Fibroblast of lung (primary cell): ENCODE measurements around the gene DNAJA1. TPM values are rescaled to one million over a fixed set of nuclear protein-coding genes. Genes with fewer than 3 reads are reported as not detected.

ENCODE experiments used
- DNase-seq, 2 donors: peaks; one replicate each; pipeline versions ENCODE4 v3.0.0 to v3.0.0-alpha.2; 2010; ENCODE audit warnings: low read depth in 2 of 2
- H2AFZ ChIP-seq: 2 replicates; pipeline ENCODE4 v1.5.1; 2012; ENCODE audit warnings: low read length, control low read depth, inconsistent platforms
- H3K27ac ChIP-seq: 2 replicates; pipeline ENCODE4 v1.5.1; 2011; ENCODE audit warnings: low read length, control low read depth; ENCODE audit not compliant: insufficient read depth
- H3K27me3 ChIP-seq: 2 replicates; pipeline ENCODE4 v1.5.1; 2011; ENCODE audit warnings: mild to moderate bottlenecking, low read length; ENCODE audit not compliant: control insufficient read depth, insufficient read depth
- H3K36me3 ChIP-seq: 2 replicates; pipeline ENCODE4 v1.5.1; 2011; ENCODE audit warnings: low read length; ENCODE audit not compliant: control insufficient read depth, insufficient read depth
- H3K4me1 ChIP-seq: 2 replicates; pipeline ENCODE4 v1.5.1; 2011; ENCODE audit warnings: low read length; ENCODE audit not compliant: control insufficient read depth, insufficient read depth; ENCODE audit errors: extremely low read depth
- H3K4me2 ChIP-seq: 2 replicates; pipeline ENCODE4 v1.5.1; 2011; ENCODE audit warnings: low read length, control low read depth; ENCODE audit not compliant: insufficient read depth; ENCODE audit errors: extremely low read depth
- H3K4me3 ChIP-seq, 4 experiments: fragments of 200-600 bp in 1 of 4; sonication (generic) in 1 of 4; replicated peaks in 1 of 4; 2 replicates each; pipeline ENCODE4 v1.5.1; 2011 to 2016; ENCODE audit warnings: low read length in 4 of 4, low read depth in 3 of 4, mild to moderate bottlenecking in 3 of 4, control low read depth in 2 of 4, inconsistent platforms in 1 of 4, mixed read lengths in 1 of 4; ENCODE audit not compliant: insufficient read depth in 1 of 4; ENCODE audit errors: control extremely low read depth in 1 of 4
- H3K79me2 ChIP-seq: 2 replicates; pipeline ENCODE4 v1.5.1; 2012; ENCODE audit warnings: mild to moderate bottlenecking, low read length, inconsistent platforms; ENCODE audit not compliant: control insufficient read depth, insufficient read depth
- H3K9ac ChIP-seq: 2 replicates; pipeline ENCODE4 v1.5.1; 2011; ENCODE audit warnings: mild to moderate bottlenecking, low read length, control low read depth; ENCODE audit not compliant: insufficient read depth
- H3K9me3 ChIP-seq: 2 replicates; pipeline ENCODE4 v1.5.1; 2012; ENCODE audit warnings: low read depth, low read length; ENCODE audit not compliant: control insufficient read depth, insufficient read depth
- H4K20me1 ChIP-seq: 2 replicates; pipeline ENCODE4 v1.5.1; 2011; ENCODE audit warnings: low read length; ENCODE audit not compliant: control insufficient read depth, insufficient read depth; ENCODE audit errors: extremely low read depth
- CTCF ChIP-seq, 2 donors: IDR thresholded peaks in 1 of 2; conservative IDR thresholded peaks in 1 of 2; 1 replicate in 1 of 2; 2 replicates in 1 of 2; pipeline ENCODE4 v1.5.1; 2011 to 2012; ENCODE audit warnings: low read length in 2 of 2, control low read depth in 1 of 2, inconsistent platforms in 1 of 2, low read depth in 1 of 2, mild to moderate bottlenecking in 1 of 2
- EZH2 ChIP-seq: IDR thresholded peaks from 2 replicates; pipeline ENCODE4 v1.5.1; 2012; ENCODE audit warnings: low read length, control low read depth, mild to moderate bottlenecking; ENCODE audit errors: missing control alignments
- polyA minus RNA-seq: library from RNA; depleted of rRNA, polyadenylated mRNA; stranded (reverse); fragments of >200 nt; gene quantifications from 2 replicates; pipeline ENCODE4 v1.2.3, GENCODE V29; 2011; ENCODE audit warnings: low replicate concordance
- polyA plus RNA-seq, 2 donors: library from polyadenylated mRNA; depleted of rRNA in 1 of 2; stranded (reverse) in 1 of 2; unstranded in 1 of 2; fragments of >200 nt; gene quantifications; 2 replicates each; pipeline ENCODE4 v1.2.1, GENCODE V29; 2011 to 2012; ENCODE audit warnings: missing spikeins in 1 of 2
- total RNA-seq: library from RNA; depleted of rRNA; stranded (reverse); fragments of >200 nt; gene quantifications from 2 replicates; pipeline ENCODE4 v1.2.1, GENCODE V29; 2014

DNAJA1 gene
- total RNA-seq (116 and 134 TPM in 2 replicates), polyA plus RNA-seq (163 and 165 TPM in 2 replicates), polyA minus RNA-seq (15.9 and 49.6 TPM in 2 replicates)
- 128 and 145 TPM in 2 replicates for polyA plus RNA-seq (2012)

- no peaks in the 10 kb centered on the region for H3K36me3 ChIP-seq
- H3K9ac ChIP-seq, result peak within 1 kb of the TSS; percentile 98
- DNase-seq, result peak; percentile 88 to 93
- H4K20me1 ChIP-seq, result peaks cover 3% of the 10 kb centered on the region
- H2AFZ ChIP-seq, result peak within 1 kb of the TSS; percentile 73
- H3K4me2 ChIP-seq, result peak within 1 kb of the TSS; percentile 84
- no peaks in the 10 kb centered on the region for H3K9me3 ChIP-seq
- peak within 1 kb of the TSS; percentile 77 to 98 (median 84) for H3K4me3 ChIP-seq
- no peaks in the 10 kb centered on the region for H3K27me3 ChIP-seq
- H3K79me2 ChIP-seq, result peaks cover 74% of the 10 kb centered on the region
- H3K27ac ChIP-seq, result peak within 1 kb of the TSS; percentile 97
- no peak for TF ChIP-seq CTCF (conservative IDR thresholded peaks at IDR 0.05 in 1 of 2, IDR thresholded peaks at IDR 0.05 in 1 of 2; ENCODE audit: low read depth in 1 of 2, low read length in 2 of 2)
- no peak for TF ChIP-seq EZH2
- H3K4me1 ChIP-seq, result peaks cover 9% of the 10 kb centered on the region
Observed at GRCh38 chr9:33024966-33025571, at the start of gene DNAJA1. Gene DNAJA1 (plus strand): TSS chr9:33025273. CDS start chr9:33026485, 1,212 bp downstream.

- no peaks in the 10 kb centered on the region for H3K4me1 ChIP-seq
- H4K20me1 ChIP-seq, result no peaks in the 10 kb centered on the region
- no peak overlapping the region for H2AFZ ChIP-seq
- no peak overlapping the region for H3K4me2 ChIP-seq
- no peak for TF ChIP-seq EZH2
- TF ChIP-seq CTCF (conservative IDR thresholded peaks at IDR 0.05 in 1 of 2, IDR thresholded peaks at IDR 0.05 in 1 of 2; ENCODE audit: low read depth in 1 of 2, low read length in 2 of 2), result no peak
- no peaks in the 10 kb centered on the region for H3K79me2 ChIP-seq
- no peak for DNase-seq
- H3K27ac ChIP-seq, result no peak overlapping the region
- H3K27me3 ChIP-seq, result no peaks in the 10 kb centered on the region
- H3K9me3 ChIP-seq, result no peaks in the 10 kb centered on the region
- H3K36me3 ChIP-seq, result no peaks in the 10 kb centered on the region
- no peak overlapping the region for H3K9ac ChIP-seq
- H3K4me3 ChIP-seq, result no peak overlapping the region
Observed at GRCh38 chr9:32978051-32978450, 47.0 kb upstream of the DNAJA1 start.

- Histone ChIP-seq H3K4me2 (no peak overlapping the region), H2AFZ (no peak overlapping the region), H3K36me3 (peaks cover 8% of the 10 kb centered on the region), H3K9me3 (no peaks in the 10 kb centered on the region), H3K4me1 (no peaks in the 10 kb centered on the region), H4K20me1 (no peaks in the 10 kb centered on the region), H3K4me3 (no peak overlapping the region), H3K79me2 (peaks cover 2% of the 10 kb centered on the region), H3K27me3 (no peaks in the 10 kb centered on the region), H3K9ac (no peak overlapping the region), H3K27ac (no peak overlapping the region)
- TF ChIP-seq EZH2 (no peak), CTCF (conservative IDR thresholded peaks at IDR 0.05 in 1 of 2, IDR thresholded peaks at IDR 0.05 in 1 of 2; ENCODE audit: low read depth in 1 of 2, low read length in 2 of 2) (no peak)
- DNase-seq, result peak in 1 of 2 donors; percentile 39
Observed at GRCh38 chr9:32986971-32987370, 38.1 kb upstream of the DNAJA1 start.
